ENCODE measurements around the gene RRP9. TPM values are rescaled to one million over a fixed set of nuclear protein-coding genes. Genes with fewer than 3 reads are reported as not detected.

RRP9 gene
- total RNA-seq, 2 experiments from 2014 or later: 29.2 to 29.6 TPM

DNA sequence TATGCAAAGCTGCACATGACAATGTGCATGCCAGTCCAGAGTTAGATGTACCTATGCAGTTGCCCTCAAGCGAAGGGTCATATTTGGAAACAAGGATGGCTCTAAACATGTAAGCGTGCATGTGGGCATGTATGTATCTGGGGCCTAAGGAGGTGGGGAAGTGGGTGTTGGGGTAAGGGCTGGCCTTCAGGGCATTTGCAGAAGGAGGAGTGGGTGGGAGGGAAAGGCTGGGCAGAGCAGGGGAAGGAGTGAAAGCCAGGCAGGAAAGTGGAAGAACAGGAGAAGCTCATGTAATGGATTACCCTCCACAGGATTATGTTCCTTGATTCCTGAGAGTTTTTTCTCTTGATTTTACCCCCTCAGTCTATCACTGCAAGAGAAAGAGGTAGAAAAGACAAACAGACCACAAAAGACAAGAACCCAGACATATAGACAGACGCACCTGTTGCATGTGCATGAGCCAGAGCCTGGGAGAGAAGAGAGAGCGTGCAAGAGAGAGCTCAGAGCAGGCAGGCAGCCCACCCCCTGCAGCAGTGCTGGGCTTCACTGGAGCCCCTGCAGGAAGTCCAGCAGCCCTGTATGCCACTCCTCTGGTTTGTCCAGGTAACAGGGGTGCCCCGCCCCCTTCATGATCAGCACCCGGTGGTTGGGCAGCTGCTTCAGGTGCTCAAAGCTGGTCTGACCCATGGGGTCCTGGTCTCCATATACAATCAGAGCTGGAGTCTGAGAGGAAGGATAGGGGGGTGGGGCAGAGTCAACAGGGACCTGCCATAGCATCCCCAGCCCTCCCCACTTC lies 27.4 kb upstream of the RRP9 start:
- DNase-seq: no peak
- ChIA-PET CTCF (interaction anchor here (3.8 to 4.0 kb wide), 2 partner anchors 13 to 27 kb away, joined by 14 to 19 read pairs; partner anchors contain the start of genes ACY1, PARP3 and RRP9), POLR2A (interaction anchor here (1.0 kb wide), 1 partner anchor 14 kb away, joined by 3 read pairs; the partner anchor contains the start of gene ACY1)
- H3K4me3 Mint-ChIP-seq: no peak overlapping the region
- H3K27me3 Mint-ChIP-seq (ENCODE audit: low read depth): peaks cover 3% of the 10 kb centered on the region
- peak overlapping the region; percentile 75 for H3K27ac Mint-ChIP-seq
- H3K36me3 Mint-ChIP-seq (ENCODE audit: low read depth): no peaks in the 10 kb centered on the region
- H3K4me1 Mint-ChIP-seq (ENCODE audit: low read depth): peaks cover 28% of the 10 kb centered on the region
- no peaks in the 10 kb centered on the region for H3K9me3 Mint-ChIP-seq (ENCODE audit: insufficient read depth)
- no peak for ATAC-seq

GRCh38 chr3:51968170-51968775 lies 26.6 kb upstream of the RRP9 start:
- peaks cover 21% of the 10 kb centered on the region for H3K4me1 Mint-ChIP-seq (ENCODE audit: low read depth)
- POLR2A ChIA-PET: no interaction called here
- H3K4me3 Mint-ChIP-seq: peak overlapping the region; percentile 75

GRCh38 chr3:51967384-51968169 lies 25.9 kb upstream of the RRP9 start, which contains the start of gene PCBP4:
TSS of gene PCBP4 (minus strand) at chr3:51967454. CDS start at chr3:51961240, 6,214 bp downstream.
- peaks cover 6% of the 10 kb centered on the region for H3K27me3 Mint-ChIP-seq (ENCODE audit: low read depth)
- no peaks in the 10 kb centered on the region for H3K9me3 Mint-ChIP-seq (ENCODE audit: insufficient read depth)
- peak; percentile 45 for DNase-seq
- ChIA-PET POLR2A (interaction anchor here (1.1 kb wide), 1 partner anchor 28 kb away, joined by 3 read pairs; the partner anchor contains the start of gene RPL29), CTCF (interaction anchor here (3.8 to 4.0 kb wide), 2 partner anchors 15 to 25 kb away, joined by 14 to 19 read pairs; partner anchors contain the start of genes ACY1, PARP3 and RRP9)
- H3K36me3 Mint-ChIP-seq (ENCODE audit: low read depth): no peaks in the 10 kb centered on the region
- H3K27ac Mint-ChIP-seq: peak within 1 kb of the TSS; percentile 64
- peak within 1 kb of the TSS; percentile 75 for H3K4me3 Mint-ChIP-seq
- ATAC-seq: peak; percentile 62
- peaks cover 21% of the 10 kb centered on the region for H3K4me1 Mint-ChIP-seq (ENCODE audit: low read depth)

More at GRCh38 chr3:51968170-51968775, 26.6 kb upstream of the RRP9 start:
- CTCF ChIA-PET: interaction anchor here (3.8 to 4.0 kb wide), 2 partner anchors 14 to 26 kb away, joined by 14 to 19 read pairs; partner anchors contain the start of genes ACY1, PARP3 and RRP9
- no peaks in the 10 kb centered on the region for H3K9me3 Mint-ChIP-seq (ENCODE audit: insufficient read depth)
- no peak for DNase-seq
- ATAC-seq: no peak
- peaks cover 3% of the 10 kb centered on the region for H3K27me3 Mint-ChIP-seq (ENCODE audit: low read depth)
- H3K36me3 Mint-ChIP-seq (ENCODE audit: low read depth): no peaks in the 10 kb centered on the region
- H3K27ac Mint-ChIP-seq: no peak overlapping the region

DNA sequence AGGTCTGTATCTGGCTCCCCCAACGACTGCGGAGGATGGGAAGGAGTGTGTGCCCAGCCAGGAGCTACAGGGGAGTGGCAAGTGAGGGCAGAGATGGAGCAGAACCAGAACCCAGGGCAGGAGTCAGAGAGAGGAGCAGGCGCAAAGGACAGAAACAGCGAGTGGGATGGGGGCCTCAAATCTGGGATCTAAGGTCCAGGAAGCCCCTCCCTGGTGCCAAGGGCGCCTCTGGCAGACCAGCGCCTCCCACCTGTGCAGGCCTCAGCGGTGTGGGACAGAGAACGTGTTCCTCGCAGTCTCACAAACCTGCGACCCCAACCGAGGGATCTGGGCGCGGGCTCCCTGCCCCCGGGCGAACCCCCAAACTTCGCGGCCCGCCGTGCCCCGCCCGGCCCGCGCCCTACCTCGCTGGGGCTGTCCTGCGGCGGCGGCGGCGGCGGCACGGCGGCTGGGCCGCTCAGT lies 25.2 kb upstream of the RRP9 start:
- ChIA-PET CTCF (interaction anchor here (4.0 to 6.3 kb wide), 2 partner anchors 7 to 15 kb away, joined by 14 to 35 read pairs; partner anchors contain the start of genes ABHD14A, ABHD14B and ACY1), POLR2A (interaction anchor here (0.9 to 1.1 kb wide), 2 partner anchors 25 to 29 kb away, joined by 3 read pairs; partner anchors contain the start of genes PARP3 and RPL29)
- Mint-ChIP-seq H3K36me3 (ENCODE audit: low read depth) (no peaks in the 10 kb centered on the region), H3K4me3 (peak overlapping the region; percentile 71), H3K9me3 (ENCODE audit: insufficient read depth) (no peaks in the 10 kb centered on the region), H3K4me1 (ENCODE audit: low read depth) (peaks cover 17% of the 10 kb centered on the region), H3K27ac (peak overlapping the region; percentile 16), H3K27me3 (ENCODE audit: low read depth) (peaks cover 8% of the 10 kb centered on the region)
- DNase-seq (no peak), ATAC-seq (peak; percentile 72)

DNA sequence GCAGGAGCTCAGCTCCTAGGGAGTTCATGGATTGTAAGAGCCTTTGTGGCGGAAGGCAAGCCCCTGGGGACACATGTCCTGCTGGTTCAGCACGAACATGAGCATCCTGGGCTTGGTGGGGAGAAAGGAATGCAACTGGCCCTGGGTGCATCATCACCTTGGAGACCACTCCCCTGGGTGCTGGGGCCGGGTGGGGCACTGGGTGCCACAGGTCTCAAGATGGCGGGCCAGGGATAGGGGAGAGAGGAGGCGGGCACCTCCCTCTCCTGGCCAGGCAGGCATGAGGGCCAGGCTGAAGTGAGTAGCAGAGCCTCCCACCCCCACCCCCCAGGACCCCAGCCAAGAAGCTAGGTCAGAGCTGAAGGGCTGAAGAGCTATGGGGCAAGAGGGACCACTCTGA lies 24.8 kb upstream of the RRP9 start:
- peaks cover 12% of the 10 kb centered on the region for H3K27me3 Mint-ChIP-seq (ENCODE audit: low read depth)
- DNase-seq (no peak), ATAC-seq (no peak)
- H3K9me3 Mint-ChIP-seq (ENCODE audit: insufficient read depth): no peaks in the 10 kb centered on the region
- H3K27ac Mint-ChIP-seq: peak overlapping the region; percentile 16
- POLR2A ChIA-PET: interaction anchor here (0.9 to 1.1 kb wide), 2 partner anchors 24 to 29 kb away, joined by 3 read pairs; partner anchors contain the start of genes PARP3 and RPL29
- H3K4me1 Mint-ChIP-seq (ENCODE audit: low read depth): peaks cover 15% of the 10 kb centered on the region
- CTCF ChIA-PET: interaction anchor here (6.3 kb wide), 1 partner anchor 8 kb away, joined by 35 read pairs; the partner anchor contains the start of genes ABHD14A and ABHD14B
- H3K36me3 Mint-ChIP-seq (ENCODE audit: low read depth): no peaks in the 10 kb centered on the region
- H3K4me3 Mint-ChIP-seq: peak overlapping the region; percentile 71

GRCh38 chr3:51966016-51966415 lies 24.3 kb upstream of the RRP9 start:
- peaks cover 12% of the 10 kb centered on the region for H3K4me1 Mint-ChIP-seq (ENCODE audit: low read depth)
- no peaks in the 10 kb centered on the region for H3K9me3 Mint-ChIP-seq (ENCODE audit: insufficient read depth)
- ATAC-seq: no peak
- POLR2A ChIA-PET: interaction anchor here (0.9 to 1.1 kb wide), 2 partner anchors 24 to 30 kb away, joined by 3 read pairs; partner anchors contain the start of genes PARP3 and RPL29
- no peak overlapping the region for H3K4me3 Mint-ChIP-seq
- CTCF ChIA-PET: interaction anchor here (1.6 to 6.3 kb wide), 2 partner anchors 8 to 24 kb away, joined by 4 to 35 read pairs; partner anchors contain the start of genes ABHD14A, ABHD14B and RRP9
- peaks cover 12% of the 10 kb centered on the region for H3K27me3 Mint-ChIP-seq (ENCODE audit: low read depth)
- no peak for DNase-seq
- H3K27ac Mint-ChIP-seq: no peak overlapping the region
- no peaks in the 10 kb centered on the region for H3K36me3 Mint-ChIP-seq (ENCODE audit: low read depth)

- no peak overlapping the region for H3K27ac Mint-ChIP-seq
- no peaks in the 10 kb centered on the region for H3K36me3 Mint-ChIP-seq (ENCODE audit: low read depth)
- H3K27me3 Mint-ChIP-seq (ENCODE audit: low read depth): peaks cover 12% of the 10 kb centered on the region
- peaks cover 12% of the 10 kb centered on the region for H3K4me1 Mint-ChIP-seq (ENCODE audit: low read depth)
- ChIA-PET POLR2A (no interaction called here), CTCF (interaction anchor here (1.0 to 6.3 kb wide), 4 partner anchors 10 to 23 kb away, joined by 3 to 35 read pairs (median 4); partner anchors contain the start of genes ABHD14A, ABHD14B, ACY1 and RRP9)
- DNase-seq (no peak), ATAC-seq (no peak)
- no peaks in the 10 kb centered on the region for H3K9me3 Mint-ChIP-seq (ENCODE audit: insufficient read depth)
- H3K4me3 Mint-ChIP-seq: no peak overlapping the region
Observed at GRCh38 chr3:51964521-51964920, 22.8 kb upstream of the RRP9 start.

DNA sequence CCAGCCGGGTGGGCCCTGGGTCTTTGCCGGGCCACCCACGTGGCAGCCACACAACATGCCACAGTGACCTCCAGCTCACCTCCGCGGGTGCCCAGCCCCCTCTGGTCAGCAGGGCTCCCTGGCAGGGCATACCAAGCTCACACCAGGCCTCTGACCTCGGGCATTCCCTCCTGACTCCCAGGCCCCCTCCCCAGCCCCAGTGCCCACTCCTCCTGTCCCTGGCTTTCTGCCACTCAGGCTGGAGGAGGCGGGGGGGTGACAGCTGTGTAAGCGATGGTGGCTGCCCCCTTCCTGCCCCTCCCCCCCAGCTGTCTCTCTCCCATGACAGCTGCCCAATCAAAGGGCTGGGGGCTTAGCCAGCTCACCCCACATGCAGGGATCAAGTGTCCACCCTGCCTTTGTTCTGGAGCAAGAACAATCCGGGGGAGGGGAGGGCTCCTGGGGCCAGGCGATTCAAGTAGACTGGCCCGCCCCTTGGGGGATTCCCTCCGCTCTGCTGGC lies 22.3 kb upstream of the RRP9 start:
- no peak for ATAC-seq
- peaks cover 12% of the 10 kb centered on the region for H3K4me1 Mint-ChIP-seq (ENCODE audit: low read depth)
- POLR2A ChIA-PET: no interaction called here

GRCh38 chr3:51962854-51963530 lies 21.3 kb upstream of the RRP9 start:
- CTCF ChIA-PET: interaction anchor here (1.2 to 6.3 kb wide), 4 partner anchors 11 to 32 kb away, joined by 4 to 35 read pairs (median 4); partner anchors contain the start of genes ABHD14A, ABHD14B and RRP9
- POLR2A ChIA-PET: no interaction called here
- H3K9me3 Mint-ChIP-seq (ENCODE audit: insufficient read depth): no peaks in the 10 kb centered on the region
- H3K4me3 Mint-ChIP-seq: no peak overlapping the region
- ATAC-seq (no peak), DNase-seq (no peak)
- peaks cover 18% of the 10 kb centered on the region for H3K27me3 Mint-ChIP-seq (ENCODE audit: low read depth)
- H3K27ac Mint-ChIP-seq: no peak overlapping the region
- no peaks in the 10 kb centered on the region for H3K36me3 Mint-ChIP-seq (ENCODE audit: low read depth)
- peaks cover 4% of the 10 kb centered on the region for H3K4me1 Mint-ChIP-seq (ENCODE audit: low read depth)

More for the DNA sequence above, 22.3 kb upstream of the RRP9 start:
- CTCF ChIA-PET: interaction anchor here (1.2 to 6.3 kb wide), 3 partner anchors 10 to 31 kb away, joined by 4 to 35 read pairs (median 5); partner anchors contain the start of genes ABHD14A, ABHD14B and RRP9
- Mint-ChIP-seq H3K4me3 (no peak overlapping the region), H3K36me3 (ENCODE audit: low read depth) (no peaks in the 10 kb centered on the region), H3K27me3 (ENCODE audit: low read depth) (peaks cover 12% of the 10 kb centered on the region), H3K27ac (no peak overlapping the region), H3K9me3 (ENCODE audit: insufficient read depth) (no peaks in the 10 kb centered on the region)
- DNase-seq: no peak

Data from activated CD8-positive, alpha-beta T cell treated with anti-CD3 and anti-CD28 coated beads, Interleukin-2, amount 10 ng/mL, durations not matched to agents 7 days and 5 days (primary cell).